DMS 273 treated with DMSO at 0.1 percent for 48 hours (cell line): ENCODE results near the gene CAV3.

Source experiments
- DNase-seq: peaks from one replicate; lab custom pipeline; 2025; lab: John Stamatoyannopoulos, UW

The CAV3 gene

GRCh38 chr3:8734908-8735307 is 1.3 kb downstream of the CAV3 start:
- no peak for DNase-seq

GRCh38 chr3:8736436-8736835 is 2.8 kb downstream of the CAV3 start:
- DNase-seq: no peak

DNA sequence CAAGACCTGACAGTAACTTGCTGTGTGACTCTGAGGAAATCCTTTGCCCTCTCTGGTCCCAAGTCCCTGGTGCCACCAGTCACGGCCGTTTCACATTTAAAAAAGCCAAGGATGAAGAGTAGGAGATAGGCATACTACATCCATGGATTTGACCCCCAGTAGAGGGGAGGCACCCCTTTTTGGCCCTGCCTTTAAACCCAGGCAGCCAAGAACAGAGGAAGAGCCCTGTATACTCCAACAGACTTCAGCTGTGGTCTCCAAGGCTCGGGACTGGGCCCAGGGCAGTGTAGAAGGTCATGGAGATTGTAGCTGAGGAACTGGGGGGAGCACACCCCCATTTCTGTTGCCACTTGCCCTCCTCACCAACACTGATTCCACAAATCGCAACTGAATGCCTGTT is 3.7 kb downstream of the CAV3 start:
- no peak for DNase-seq

GRCh38 chr3:8737823-8738222 is 4.2 kb downstream of the CAV3 start:
- DNase-seq: no peak

DNA sequence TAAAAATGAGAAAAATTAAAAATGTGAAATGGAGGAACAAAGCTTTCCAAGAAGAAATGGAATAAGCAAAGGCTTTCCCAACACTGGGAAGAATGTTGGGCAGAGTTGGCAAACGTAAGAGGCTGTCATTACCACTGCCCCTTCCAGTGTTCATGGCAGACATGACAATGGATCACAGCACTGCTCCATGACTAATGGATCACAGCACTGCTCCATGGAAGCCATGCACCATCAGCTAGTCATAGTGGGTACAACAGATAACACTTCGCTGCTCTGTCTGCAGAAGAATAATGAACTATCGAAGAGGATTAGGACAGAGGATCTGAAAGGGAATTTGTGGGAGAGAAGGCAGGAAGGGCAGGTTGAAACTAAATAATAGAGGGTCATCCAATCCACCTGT is 5.0 kb downstream of the CAV3 start:
- DNase-seq: no peak

- no peak for DNase-seq
These were observed 6.3 kb downstream of the CAV3 start for GRCh38 chr3:8739757-8740504.

DNA sequence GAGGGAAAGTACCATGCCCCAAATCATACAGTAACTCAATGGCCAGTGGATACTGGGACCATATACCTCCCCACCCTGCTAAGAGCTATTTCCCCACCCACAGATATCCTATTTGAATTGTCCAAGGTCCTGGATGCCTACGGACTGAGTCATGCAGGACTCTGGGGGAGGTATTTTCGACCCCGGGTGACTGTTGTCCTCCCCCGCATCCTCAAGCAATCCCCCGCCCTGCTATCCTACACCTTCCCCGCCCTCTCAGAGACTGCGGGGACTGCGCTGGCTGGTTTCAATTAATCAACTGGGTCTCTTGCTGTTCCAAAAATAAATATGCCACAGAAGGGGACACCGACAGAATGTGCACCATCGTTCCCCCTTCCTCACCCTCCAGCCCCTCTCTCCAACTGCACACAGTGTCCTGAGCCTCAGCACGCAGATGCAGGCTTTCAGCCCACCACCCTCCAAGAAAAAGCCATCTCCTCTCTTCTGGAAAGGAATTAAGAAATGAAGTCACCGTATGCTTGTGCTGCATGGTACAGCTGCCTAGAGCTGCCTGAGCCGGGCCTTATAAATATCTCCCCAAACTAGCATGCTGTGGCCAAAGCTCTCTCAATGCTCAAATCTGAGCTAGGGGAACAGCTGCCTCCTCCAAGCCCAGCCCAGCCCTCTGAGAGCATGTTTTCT is 8.1 kb downstream of the CAV3 start:
- no peak for DNase-seq

GRCh38 chr3:8743021-8743601 is 9.5 kb downstream of the CAV3 start:
- DNase-seq: no peak

DNA sequence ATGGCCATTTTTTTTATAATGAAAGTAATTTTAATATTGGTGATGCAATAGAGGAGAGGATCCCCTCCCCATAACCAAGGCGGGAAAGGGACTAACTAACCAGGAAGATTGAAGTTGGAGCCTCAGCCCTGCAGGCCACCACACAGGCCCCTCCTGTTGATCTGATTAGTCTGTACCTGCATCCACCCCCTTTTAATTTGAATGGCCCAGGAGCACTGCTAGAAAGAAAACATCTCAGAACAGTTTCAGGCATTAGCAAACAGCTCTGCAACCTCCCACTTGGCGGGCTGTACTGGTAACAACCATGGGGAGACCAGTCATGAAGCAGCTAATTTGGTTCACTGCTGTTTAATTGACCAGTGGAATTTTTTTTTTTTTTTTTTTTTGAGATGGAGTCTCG is 10.3 kb downstream of the CAV3 start:
- no peak for DNase-seq

DNA sequence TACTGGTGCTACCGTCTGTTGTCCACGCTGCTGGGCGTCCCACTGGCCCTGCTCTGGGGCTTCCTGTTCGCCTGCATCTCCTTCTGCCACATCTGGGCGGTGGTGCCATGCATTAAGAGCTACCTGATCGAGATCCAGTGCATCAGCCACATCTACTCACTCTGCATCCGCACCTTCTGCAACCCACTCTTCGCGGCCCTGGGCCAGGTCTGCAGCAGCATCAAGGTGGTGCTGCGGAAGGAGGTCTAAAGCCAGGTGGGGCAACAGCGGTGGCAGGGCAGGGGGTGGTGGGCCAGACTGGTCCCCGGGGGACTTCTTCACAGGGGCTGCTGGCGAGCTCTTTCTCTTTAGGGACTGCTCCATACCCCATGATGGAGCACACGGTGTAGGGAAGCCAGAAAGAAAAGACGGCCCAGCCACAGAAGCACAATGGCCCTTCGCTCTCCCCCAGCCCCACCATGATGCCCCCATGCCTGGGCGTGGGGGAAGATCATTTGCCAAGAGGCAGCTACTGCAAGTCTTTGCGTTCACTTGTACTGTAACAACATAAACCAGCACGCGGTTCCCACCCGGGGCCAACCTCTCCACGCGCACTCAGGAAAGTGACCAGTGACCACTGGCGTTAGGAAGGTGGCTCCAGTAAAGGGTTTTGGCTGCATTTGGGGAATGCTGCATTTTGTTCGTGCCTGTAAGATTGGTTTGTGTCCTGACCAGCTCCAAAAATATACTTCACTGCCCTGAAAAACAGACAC is 12.2 kb downstream of the CAV3 start:
- DNase-seq: no peak

GRCh38 chr3:8746780-8747345 is 13.3 kb downstream of the CAV3 start:
- DNase-seq: no peak

DNA sequence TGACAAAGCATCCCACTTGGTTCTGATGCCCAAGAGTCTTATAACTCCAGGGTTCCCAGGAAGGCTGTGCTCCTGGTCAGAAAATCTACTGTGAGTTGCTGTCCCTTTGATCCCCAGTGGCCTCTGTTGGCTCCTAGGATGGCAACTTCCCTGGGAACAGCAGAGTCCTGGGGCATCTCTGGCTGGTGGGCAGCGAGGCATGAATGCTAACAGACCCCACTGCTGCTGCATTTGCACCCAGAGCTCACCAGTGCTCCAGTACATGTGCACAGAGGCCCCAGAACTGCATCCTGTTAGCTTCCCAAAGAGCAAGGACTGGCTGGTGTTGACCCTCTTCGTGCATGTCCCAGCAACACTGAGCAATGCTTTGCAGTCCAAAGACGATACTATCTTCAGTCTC is 15.7 kb downstream of the CAV3 start:
- DNase-seq: no peak

DNA sequence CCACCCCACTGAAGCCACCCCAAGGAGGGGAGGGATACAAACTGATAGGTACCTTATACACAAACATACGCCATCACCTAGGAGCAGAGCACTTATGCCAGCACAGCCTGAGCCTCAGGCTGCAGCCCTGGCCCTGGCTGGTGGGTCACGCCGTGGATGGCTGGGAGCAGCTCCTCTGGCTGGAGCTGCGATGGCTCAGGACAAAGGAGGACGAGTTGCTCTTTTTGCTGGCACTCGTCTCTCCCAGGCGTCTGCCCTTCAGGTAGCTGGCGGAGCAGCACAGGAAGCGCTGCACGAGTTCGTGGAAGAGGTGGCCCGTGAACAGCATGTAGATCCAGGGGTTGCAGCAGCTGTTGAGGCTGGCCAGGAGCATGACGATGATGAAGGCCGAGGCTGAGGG is 19.2 kb downstream of the CAV3 start:
- DNase-seq: no peak

DNA sequence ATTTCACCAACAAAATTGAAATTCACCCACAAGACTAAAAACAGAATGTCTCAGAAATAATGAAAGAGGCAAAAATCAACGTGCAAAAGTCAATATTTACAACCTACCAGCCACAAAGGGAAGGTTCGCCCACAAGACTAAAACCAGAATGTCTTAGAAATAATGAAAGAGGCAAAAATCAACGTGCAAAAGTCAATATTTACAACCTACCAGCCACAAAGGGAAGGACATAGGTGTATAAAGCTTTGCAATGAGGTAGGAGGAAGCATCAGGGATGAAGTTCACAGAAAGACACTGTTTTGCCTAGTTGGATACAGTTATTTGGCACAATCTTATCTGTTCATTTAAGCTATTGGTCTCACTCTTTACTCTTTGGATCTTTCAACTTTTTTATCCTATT is 21.5 kb downstream of the CAV3 start:
- DNase-seq: no peak

GRCh38 chr3:8755564-8756237 is 22.1 kb downstream of the CAV3 start:
- DNase-seq: no peak

- no peak for DNase-seq
These were observed 23.1 kb downstream of the CAV3 start for GRCh38 chr3:8756671-8757070.

GRCh38 chr3:8757551-8758518 is 24.2 kb downstream of the CAV3 start:
- DNase-seq: no peak

DNA sequence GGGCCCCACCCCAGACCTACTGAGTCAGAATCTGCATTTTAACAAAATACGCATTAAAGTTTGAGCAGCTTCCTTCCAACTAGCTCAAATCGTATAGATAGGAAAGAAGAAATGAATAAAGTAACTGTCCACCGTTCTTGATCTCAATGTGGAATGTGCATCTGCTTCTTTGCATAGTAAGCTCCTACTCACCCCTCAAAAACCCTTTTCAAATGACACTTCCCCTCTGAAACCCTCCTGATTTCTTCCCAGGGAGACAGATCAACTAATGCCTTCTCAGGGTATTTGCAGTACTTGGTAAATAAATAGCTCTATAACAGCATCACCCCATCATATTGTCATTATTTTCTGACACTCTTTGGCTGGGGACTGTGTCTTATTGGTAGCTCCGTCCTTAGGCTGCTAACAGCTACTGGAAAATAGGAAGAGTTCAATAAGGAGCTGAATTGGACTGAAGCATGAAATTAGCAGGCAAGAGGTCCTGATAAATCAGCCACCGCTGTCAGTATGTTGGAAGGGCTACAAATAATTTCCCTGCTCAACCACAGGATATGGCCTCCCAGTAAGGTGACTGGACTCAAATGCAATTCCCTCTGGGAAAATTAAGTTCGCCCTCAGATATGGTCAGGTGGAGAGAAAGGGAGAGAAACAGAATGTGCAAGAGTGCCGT is 25.6 kb downstream of the CAV3 start:
- no peak for DNase-seq

DNA sequence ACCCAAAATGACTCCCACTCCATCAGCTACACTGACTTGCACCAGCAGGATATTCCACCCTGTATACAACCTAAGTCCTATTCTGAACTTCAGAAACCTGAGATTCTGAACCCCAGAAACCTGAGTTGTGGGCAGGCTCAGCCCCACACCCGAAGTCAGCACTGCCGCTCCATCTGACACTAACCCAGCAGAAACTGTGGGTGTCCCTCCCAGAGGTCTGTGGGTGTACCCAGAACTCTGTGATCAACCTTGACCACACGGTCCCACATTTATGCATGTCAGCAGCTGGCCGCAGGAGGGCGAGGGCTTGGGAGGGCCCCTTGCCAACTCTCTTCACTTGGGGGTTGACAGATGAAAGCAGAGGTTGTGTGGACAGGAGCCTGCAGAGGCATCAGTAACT is 26.5 kb downstream of the CAV3 start:
- DNase-seq: no peak

DNA sequence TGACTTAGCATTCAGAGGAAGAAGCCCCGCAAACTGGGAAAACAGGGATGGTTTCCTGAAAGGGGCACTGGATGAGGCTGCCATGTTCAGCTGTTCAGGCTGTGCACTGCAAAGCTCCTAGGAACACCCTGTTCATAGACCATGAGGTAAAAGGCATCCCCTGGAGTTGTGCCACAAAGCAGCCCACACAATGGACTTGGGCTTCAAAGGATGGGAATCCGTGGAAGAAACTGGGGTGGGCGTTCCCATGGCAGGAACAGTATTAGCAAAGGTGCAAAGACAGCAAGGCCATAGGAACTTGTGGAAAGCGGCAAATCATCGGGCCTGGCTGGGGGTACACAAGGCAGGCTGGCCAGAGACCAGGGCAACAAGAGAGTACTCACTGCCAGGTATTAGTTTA is 26.9 kb downstream of the CAV3 start:
- no peak for DNase-seq
